NCI-H1092 treated with DMSO at 0.1 percent for 48 hours (cell line): ENCODE data around the gene SLC6A11.

Experiments
- DNase-seq: peaks from one replicate; lab custom pipeline; 2025; lab: John Stamatoyannopoulos, UW

Gene SLC6A11

DNA sequence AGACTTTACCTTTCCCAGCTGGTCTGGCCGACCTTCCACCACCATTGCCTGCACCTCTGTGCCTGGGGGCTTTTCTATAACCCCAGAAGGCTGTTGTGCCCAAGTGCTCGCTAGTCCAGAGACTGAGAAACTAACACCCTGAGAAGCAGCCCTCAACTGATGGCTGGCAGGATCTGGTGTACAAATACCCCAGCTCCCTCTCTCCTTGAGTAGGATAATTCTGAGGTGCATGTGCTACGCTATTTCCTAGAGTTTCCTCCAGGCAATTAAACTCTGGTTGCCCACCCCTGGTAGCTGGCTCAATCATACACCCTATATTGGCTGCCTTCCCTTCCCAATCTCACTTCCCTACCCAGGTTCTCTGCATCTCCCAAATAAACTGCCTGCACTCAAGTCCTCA is 165.0 kb downstream of the SLC6A11 start:
- DNase-seq = no peak

DNA sequence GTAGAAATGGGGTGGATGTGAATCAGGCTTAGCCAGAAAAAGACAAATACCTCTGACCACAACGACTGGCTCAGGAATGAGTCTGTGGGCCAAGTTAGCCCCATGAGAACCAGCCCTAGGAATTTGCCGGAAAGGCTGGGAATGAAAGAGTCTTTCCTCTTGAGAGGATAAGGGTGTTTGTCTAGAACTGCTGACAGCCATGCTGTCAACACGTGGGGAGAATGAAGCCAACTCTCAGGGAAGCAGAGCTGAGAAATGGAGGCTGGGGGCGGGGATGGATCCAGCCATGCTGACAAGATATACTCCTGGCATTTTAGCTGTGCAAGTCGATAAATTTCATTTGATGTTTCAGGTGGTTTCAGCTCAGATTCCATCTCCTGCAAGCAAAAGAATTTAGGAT is 165.9 kb downstream of the SLC6A11 start:
- DNase-seq = no peak

DNA sequence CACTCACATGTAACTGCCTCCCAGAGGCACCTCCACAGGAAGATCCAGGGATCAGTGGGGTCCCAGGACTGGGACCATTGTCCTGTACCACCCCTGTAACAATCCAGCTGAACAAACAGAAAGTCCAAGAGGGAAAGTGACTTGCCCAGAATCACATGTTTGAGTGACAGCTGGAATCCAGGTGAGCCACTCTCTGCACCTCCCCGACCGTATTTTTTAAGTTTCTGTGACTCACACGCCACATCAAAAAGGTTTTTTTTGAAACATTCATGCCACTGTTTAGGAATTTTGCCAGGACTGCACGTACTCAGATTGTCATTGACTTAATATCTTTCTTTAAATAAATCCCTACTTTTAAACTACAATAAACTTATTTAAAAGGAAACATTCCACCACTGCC is 166.8 kb downstream of the SLC6A11 start:
- DNase-seq = no peak

DNA sequence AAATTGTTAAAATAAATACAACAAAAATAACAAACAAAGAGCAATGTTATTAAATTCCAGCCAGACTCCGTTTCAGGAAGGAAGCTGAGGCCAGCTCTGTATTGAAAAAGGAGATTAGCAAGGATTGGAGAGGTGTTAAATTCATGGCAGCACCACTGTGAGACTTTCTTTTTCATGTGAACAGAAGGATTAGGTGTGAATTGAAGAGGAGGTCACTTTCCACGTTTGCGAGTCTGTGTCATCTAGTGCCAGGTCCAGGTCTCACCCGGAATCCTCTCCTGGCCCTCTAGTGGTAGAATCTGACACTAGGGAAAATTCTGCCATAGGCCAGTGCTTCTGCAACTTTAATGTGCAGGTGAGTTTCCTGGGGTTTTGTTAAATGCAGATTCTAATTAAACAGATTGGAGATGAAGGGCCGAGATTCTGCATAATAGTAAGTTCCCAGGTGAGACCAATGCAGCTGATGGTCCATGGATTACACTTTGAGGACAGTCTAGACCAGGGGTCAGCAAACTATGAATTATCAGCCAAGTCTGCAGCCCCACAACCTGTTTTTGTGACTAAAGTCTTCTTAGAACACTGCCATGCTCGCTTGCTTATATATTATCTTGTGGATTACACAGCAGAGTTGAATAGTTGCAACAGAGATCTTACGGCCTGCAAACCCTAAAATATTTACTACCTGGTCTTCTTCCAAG is 167.3 kb downstream of the SLC6A11 start:
- peak; percentile 21 for DNase-seq

DNA sequence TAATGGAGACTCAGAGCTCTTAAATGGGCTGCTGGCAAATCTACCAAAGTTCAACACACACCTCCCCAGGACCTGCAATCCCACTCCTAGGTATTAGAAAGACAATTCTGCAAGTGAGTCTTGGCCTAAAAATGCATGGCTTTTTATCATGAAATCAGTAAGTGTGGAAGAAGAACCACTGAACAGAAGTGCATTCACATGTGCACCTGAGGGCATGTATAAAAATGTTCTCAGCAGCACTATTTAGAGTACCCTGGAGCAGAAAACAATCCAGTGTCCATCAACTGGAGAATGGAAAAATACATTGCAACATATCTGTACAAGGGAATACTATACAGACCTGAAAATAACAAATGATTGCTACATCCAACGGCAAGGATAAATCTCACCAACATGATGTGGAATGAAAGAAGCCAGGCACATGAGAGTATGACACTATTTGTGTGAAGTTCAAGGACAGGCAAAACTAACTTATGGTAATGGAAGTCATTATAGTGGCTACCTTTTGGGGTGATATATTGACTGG is 168.4 kb downstream of the SLC6A11 start:
- DNase-seq = no peak

DNA sequence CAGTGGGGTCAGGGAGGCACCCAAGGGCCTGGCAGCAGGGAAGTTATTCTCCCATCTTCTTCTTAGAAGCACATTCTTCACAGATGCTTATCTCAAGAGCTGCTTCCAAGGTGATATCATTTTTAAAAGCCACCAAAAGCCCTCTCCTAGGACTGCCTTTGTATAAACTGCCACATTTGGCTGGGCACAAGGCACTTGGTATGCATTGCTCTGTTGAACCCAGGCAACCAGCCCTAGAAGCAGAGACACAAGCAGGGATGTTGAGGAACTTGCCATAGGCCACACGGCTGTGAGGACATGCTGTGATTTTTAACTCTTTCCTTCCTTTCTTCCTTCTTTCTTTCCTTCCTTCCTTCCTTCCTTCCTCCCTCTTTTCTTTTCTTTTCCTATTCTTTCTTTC is 169.2 kb downstream of the SLC6A11 start:
- no peak for DNase-seq

DNA sequence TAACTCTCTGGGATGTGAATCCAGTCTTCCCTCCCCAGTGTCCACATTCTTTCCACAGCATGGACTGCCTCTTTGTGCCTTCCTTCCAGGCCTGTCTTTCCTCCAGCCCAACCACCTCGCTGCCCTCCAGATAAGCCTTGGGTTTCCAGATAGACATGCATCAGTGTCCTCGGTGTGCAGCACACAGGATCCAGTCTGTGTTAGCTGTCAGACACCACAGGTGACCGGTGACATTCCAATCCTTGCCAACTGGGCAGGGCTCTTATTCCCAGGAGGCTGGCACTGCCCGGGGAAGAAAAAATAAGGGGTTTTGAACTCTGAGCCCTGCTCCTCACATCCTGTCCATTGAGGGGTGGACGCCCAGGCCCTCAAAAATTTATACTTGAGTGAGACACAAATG is 170.6 kb downstream of the SLC6A11 start:
- no peak for DNase-seq

DNA sequence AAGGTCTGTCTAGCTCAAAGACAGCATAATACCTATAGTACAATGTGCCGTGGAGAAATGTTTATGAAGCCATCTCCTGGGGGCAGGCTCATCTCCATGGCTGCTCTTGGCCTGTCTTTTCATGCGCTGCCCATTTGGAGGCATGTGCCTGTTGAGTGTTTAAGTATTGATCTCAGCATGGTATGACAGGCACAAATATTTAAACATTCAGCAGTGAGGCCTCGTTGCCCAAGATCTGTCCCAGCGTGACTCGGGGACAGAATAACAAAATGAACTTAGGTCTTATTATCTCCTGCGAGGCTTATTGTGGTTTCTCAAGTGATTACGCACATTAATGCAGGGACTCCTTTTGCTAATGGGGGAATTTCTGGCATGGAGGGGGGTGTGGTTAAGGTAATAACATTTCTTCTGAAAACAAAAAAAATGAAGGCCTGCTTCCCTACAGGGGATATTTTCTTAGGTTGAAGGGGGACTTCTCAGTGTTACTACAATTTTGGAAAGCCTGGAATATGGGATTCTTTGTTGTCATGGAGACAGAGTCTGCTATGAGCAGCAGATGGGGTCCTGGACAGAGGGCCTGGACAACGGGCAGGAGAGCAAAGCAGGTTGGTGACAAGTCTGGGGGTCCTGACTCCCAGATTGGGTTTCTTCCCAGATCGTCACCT is 172.1 kb downstream of the SLC6A11 start:
- no peak for DNase-seq

DNA sequence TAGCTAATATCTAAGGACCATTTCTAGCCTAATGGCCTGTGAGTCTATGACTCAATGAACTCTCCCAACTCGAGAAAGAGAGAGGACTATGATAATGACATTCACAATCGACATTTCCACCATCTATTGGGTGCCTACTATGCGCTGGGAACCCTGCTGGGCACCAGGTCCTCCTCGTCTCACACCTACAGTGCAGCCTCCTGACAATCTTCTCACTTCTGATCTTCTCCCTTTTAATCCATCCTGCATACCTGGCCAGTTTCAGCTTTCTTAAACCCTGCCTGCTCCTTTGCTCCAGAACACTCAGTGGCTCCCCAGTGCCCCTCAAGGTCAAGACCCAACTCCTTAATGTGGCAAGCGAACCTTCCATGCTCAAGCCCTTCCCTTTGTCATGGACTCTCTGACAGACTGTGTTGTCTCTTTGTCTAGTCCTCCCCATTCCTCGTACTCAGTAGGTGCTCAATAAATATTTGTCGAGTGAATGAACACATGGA is 173.0 kb downstream of the SLC6A11 start:
- no peak for DNase-seq
